ENCODE results near the gene HEPN1. TPM values are rescaled to one million over a fixed set of nuclear protein-coding genes. Genes with fewer than 3 reads are reported as not detected.

HEPN1 gene
- polyA plus RNA-seq, 1 donor from 2014 or later = not detected

DNA sequence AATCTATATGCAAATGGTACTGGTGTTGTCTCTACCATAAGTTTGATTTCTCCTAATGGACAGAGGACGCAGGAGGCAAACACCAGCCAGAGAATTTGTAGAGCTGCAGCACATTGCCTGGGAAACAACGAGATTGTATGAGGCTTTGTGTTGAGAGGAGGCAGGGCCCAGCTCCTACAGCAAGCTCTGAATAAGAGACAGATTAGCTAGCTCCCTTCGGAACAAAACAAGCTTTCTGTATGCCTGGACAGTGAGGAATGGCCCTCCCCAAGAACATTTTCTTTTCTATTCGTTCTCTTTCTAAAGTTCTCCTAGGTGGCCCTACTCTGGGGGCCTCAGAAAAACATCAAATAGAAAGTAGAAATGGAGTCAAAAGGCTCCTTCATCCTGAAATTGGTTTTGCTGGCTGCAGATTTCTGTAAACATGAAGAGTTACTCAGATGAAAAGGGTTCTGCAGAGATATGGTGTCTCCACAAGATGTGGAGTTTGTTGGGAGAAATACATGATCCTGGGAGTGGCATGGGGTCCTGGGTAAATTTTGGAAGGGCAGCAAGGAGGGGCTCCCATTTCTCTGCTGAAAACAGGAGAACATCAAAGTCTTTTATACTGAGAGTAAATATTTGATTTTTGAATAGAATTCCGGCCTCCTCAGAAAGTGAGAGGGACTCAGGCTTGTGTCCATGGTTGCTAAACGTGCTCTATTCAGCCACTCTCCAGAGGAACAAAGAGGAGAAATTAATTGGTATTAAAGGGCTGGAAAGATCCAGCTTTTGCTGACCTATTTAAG is 23.6 kb downstream of the HEPN1 start:
- Histone ChIP-seq H3K4me2 (ENCODE audit: low read length) (no peak overlapping the region), H3F3A (ENCODE audit: insufficient read depth, low read length, poor library complexity, severe bottlenecking) (no peaks in the 10 kb centered on the region), H2AFZ (ENCODE audit: low read depth, low read length) (no peak overlapping the region), H4K20me1 (ENCODE audit: insufficient read depth) (no peaks in the 10 kb centered on the region), H3K4me3 (ENCODE audit: low read length) (no peak overlapping the region), H3K9me3 (ENCODE audit: low read length) (no peaks in the 10 kb centered on the region), H3K27me3 (ENCODE audit: insufficient read depth, low read depth, low read length) (no peaks in the 10 kb centered on the region), H3K27ac (ENCODE audit: low read length) (no peak overlapping the region), H3K9me2 (ENCODE audit: insufficient read depth, low read length) (no peaks in the 10 kb centered on the region), H3K79me2 (replicated peaks; ENCODE audit: insufficient read depth, low read length) (no peaks in the 10 kb centered on the region), H3K9ac (ENCODE audit: low read length) (no peak overlapping the region), H3K36me3 (ENCODE audit: insufficient read depth, low read length) (no peaks in the 10 kb centered on the region)
- no peak for TF ChIP-seq EZH2 (IDR thresholded peaks at IDR 0.05; ENCODE audit: borderline replicate concordance, insufficient read depth, low read length, poor library complexity, severe bottlenecking)
- TF ChIP-seq, protein P1, sequence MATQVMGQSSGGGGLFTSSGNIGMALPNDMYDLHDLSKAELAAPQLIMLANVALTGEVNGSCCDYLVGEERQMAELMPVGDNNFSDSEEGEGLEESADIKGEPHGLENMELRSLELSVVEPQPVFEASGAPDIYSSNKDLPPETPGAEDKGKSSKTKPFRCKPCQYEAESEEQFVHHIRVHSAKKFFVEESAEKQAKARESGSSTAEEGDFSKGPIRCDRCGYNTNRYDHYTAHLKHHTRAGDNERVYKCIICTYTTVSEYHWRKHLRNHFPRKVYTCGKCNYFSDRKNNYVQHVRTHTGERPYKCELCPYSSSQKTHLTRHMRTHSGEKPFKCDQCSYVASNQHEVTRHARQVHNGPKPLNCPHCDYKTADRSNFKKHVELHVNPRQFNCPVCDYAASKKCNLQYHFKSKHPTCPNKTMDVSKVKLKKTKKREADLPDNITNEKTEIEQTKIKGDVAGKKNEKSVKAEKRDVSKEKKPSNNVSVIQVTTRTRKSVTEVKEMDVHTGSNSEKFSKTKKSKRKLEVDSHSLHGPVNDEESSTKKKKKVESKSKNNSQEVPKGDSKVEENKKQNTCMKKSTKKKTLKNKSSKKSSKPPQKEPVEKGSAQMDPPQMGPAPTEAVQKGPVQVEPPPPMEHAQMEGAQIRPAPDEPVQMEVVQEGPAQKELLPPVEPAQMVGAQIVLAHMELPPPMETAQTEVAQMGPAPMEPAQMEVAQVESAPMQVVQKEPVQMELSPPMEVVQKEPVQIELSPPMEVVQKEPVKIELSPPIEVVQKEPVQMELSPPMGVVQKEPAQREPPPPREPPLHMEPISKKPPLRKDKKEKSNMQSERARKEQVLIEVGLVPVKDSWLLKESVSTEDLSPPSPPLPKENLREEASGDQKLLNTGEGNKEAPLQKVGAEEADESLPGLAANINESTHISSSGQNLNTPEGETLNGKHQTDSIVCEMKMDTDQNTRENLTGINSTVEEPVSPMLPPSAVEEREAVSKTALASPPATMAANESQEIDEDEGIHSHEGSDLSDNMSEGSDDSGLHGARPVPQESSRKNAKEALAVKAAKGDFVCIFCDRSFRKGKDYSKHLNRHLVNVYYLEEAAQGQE (IDR thresholded peaks at IDR 0.05; ENCODE audit: borderline replicate concordance) = no peak
- no peak for TF ChIP-seq POLR2AphosphoS5 (IDR thresholded peaks at IDR 0.05)
- no peak for TF ChIP-seq TAF1 (IDR thresholded peaks at IDR 0.05; ENCODE audit: low read depth)
- TF ChIP-seq, protein P2, sequence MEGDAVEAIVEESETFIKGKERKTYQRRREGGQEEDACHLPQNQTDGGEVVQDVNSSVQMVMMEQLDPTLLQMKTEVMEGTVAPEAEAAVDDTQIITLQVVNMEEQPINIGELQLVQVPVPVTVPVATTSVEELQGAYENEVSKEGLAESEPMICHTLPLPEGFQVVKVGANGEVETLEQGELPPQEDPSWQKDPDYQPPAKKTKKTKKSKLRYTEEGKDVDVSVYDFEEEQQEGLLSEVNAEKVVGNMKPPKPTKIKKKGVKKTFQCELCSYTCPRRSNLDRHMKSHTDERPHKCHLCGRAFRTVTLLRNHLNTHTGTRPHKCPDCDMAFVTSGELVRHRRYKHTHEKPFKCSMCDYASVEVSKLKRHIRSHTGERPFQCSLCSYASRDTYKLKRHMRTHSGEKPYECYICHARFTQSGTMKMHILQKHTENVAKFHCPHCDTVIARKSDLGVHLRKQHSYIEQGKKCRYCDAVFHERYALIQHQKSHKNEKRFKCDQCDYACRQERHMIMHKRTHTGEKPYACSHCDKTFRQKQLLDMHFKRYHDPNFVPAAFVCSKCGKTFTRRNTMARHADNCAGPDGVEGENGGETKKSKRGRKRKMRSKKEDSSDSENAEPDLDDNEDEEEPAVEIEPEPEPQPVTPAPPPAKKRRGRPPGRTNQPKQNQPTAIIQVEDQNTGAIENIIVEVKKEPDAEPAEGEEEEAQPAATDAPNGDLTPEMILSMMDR (IDR thresholded peaks at IDR 0.05; ENCODE audit: poor library complexity, severe bottlenecking) = no peak
- TF ChIP-seq RAD21 (conservative IDR thresholded peaks at IDR 0.05) = no peak
- TF ChIP-seq EP300 (conservative IDR thresholded peaks at IDR 0.05; ENCODE audit: poor library complexity, severe bottlenecking) = no peak
- no peak for TF ChIP-seq MXI1 (conservative IDR thresholded peaks at IDR 0.05; ENCODE audit: poor library complexity, severe bottlenecking)
- no peak for TF ChIP-seq SMC3 (conservative IDR thresholded peaks at IDR 0.05; ENCODE audit: poor library complexity)

GRCh38 chr11:124943254-124943616 is 24.2 kb downstream of the HEPN1 start:
- no peak overlapping the region for H3K4me2 ChIP-seq (ENCODE audit: low read length)
- no peak overlapping the region for H3K9ac ChIP-seq (ENCODE audit: low read length)

More at GRCh38 chr11:124943254-124943616, 24.2 kb downstream of the HEPN1 start:
- no peaks in the 10 kb centered on the region for H4K20me1 ChIP-seq (ENCODE audit: insufficient read depth)
- no peaks in the 10 kb centered on the region for H3K79me2 ChIP-seq (replicated peaks; ENCODE audit: insufficient read depth, low read length)
- H3K27me3 ChIP-seq (ENCODE audit: insufficient read depth, low read depth, low read length) = no peaks in the 10 kb centered on the region
- no peaks in the 10 kb centered on the region for H3K36me3 ChIP-seq (ENCODE audit: insufficient read depth, low read length)
- H3K9me2 ChIP-seq (ENCODE audit: insufficient read depth, low read length) = no peaks in the 10 kb centered on the region
- TF ChIP-seq MXI1 (conservative IDR thresholded peaks at IDR 0.05; ENCODE audit: poor library complexity, severe bottlenecking) (no peak), POLR2AphosphoS5 (IDR thresholded peaks at IDR 0.05) (no peak), EZH2 (IDR thresholded peaks at IDR 0.05; ENCODE audit: borderline replicate concordance, insufficient read depth, low read length, poor library complexity, severe bottlenecking) (no peak), RAD21 (conservative IDR thresholded peaks at IDR 0.05) (no peak), TAF1 (IDR thresholded peaks at IDR 0.05; ENCODE audit: low read depth) (no peak), EP300 (conservative IDR thresholded peaks at IDR 0.05; ENCODE audit: poor library complexity, severe bottlenecking) (no peak), SMC3 (conservative IDR thresholded peaks at IDR 0.05; ENCODE audit: poor library complexity) (no peak)
- TF ChIP-seq, protein P2 (IDR thresholded peaks at IDR 0.05; ENCODE audit: poor library complexity, severe bottlenecking) = no peak
- TF ChIP-seq, protein P1 (IDR thresholded peaks at IDR 0.05; ENCODE audit: borderline replicate concordance) = no peak
- H3K4me3 ChIP-seq (ENCODE audit: low read length) = no peak overlapping the region
- H3K27ac ChIP-seq (ENCODE audit: low read length) = no peak overlapping the region
- no peak overlapping the region for H2AFZ ChIP-seq (ENCODE audit: low read depth, low read length)
- H3F3A ChIP-seq (ENCODE audit: insufficient read depth, low read length, poor library complexity, severe bottlenecking) = no peaks in the 10 kb centered on the region
- H3K9me3 ChIP-seq (ENCODE audit: low read length) = no peaks in the 10 kb centered on the region
